B cell (primary cell): ENCODE data around the gene CORO2A. TPM values are rescaled to one million over a fixed set of nuclear protein-coding genes. Genes with fewer than 3 reads are reported as not detected.

ENCODE experiments used
- ATAC-seq: fragments of 200-7000 bp; cut with Tn5 transposase; one replicate; pipeline ENCODE4 v1.10.0; 2021; ENCODE audit warnings: low read depth, mild to moderate bottlenecking, moderate number of reproducible peaks, moderate library complexity
- CTCF ChIA-PET: fragments of 350-600 bp; sonication (Branson Sonifier 250); formaldehyde crosslinking; loops from one replicate; lab custom pipeline; 2021; ENCODE audit warnings: antibody characterized with exemption, inconsistent platforms; lab: Charles Lee
- POLR2A ChIA-PET: fragments of 350-600 bp; sonication (Branson Sonifier 250); formaldehyde crosslinking; loops from one replicate; lab custom pipeline; 2021; ENCODE audit warnings: antibody characterized with exemption; lab: Charles Lee
- DNase-seq: peaks from one replicate; pipeline ENCODE4 v3.0.0; 2013
- H2AFZ ChIP-seq: 2 replicates; pipeline ENCODE4 v1.6.1; 2012; ENCODE audit warnings: mild to moderate bottlenecking, low read depth, low read length; ENCODE audit not compliant: insufficient read depth, poor library complexity, severe bottlenecking
- H3K27ac ChIP-seq, 2 donors: 1 replicate in 1 of 2; 2 replicates in 1 of 2; pipeline ENCODE4 v1.5.1; 2012 to 2013; ENCODE audit warnings: low read length in 2 of 2, mild to moderate bottlenecking in 2 of 2, moderate library complexity in 1 of 2
- H3K27me3 ChIP-seq, 4 experiments: fragments of 200-600 bp in 1 of 4; sonication (generic) in 1 of 4; replicated peaks in 1 of 4; 1 replicate in 2 of 4; 2 replicates in 2 of 4; pipeline versions ENCODE4 v1.6.1 to v1.7.0; 2013 to 2016; ENCODE audit warnings: low read length in 3 of 4, mild to moderate bottlenecking in 2 of 4, mixed read lengths in 1 of 4, moderate library complexity in 1 of 4; ENCODE audit not compliant: insufficient read depth in 4 of 4, control insufficient read depth in 3 of 4; ENCODE audit errors: control extremely low read depth in 1 of 4
- H3K36me3 ChIP-seq, 2 experiments: replicated peaks in 1 of 2; 1 replicate in 1 of 2; 2 replicates in 1 of 2; pipeline versions ENCODE4 v1.6.1 to v1.7.1; 2013; ENCODE audit warnings: low read length in 1 of 2; ENCODE audit not compliant: insufficient read depth in 2 of 2, control insufficient read depth in 1 of 2; ENCODE audit errors: control extremely low read depth in 1 of 2, extremely low read depth in 1 of 2
- H3K4me1 ChIP-seq, 2 donors: fragments of 200-600 bp in 1 of 2; sonication (generic) in 1 of 2; 1 replicate in 1 of 2; 2 replicates in 1 of 2; pipeline versions ENCODE4 v1.5.1 to v1.6.1; 2013 to 2017; ENCODE audit warnings: low read length in 2 of 2; ENCODE audit not compliant: control insufficient read depth in 2 of 2, insufficient read depth in 2 of 2
- H3K4me2 ChIP-seq: replicated peaks from 2 replicates; pipeline ENCODE3; 2012; ENCODE audit warnings: mild to moderate bottlenecking, low read depth, low read length; ENCODE audit not compliant: poor library complexity, severe bottlenecking
- H3K4me3 ChIP-seq, 5 experiments: fragments of 200-600 bp in 1 of 5; sonication (generic) in 1 of 5; 1 replicate in 3 of 5; 2 replicates in 2 of 5; pipeline versions ENCODE4 v1.5.1 to v1.7.0; 2011 to 2016; ENCODE audit warnings: low read length in 4 of 5, mild to moderate bottlenecking in 4 of 5, low read depth in 2 of 5, control low read depth in 1 of 5, moderate library complexity in 1 of 5; ENCODE audit not compliant: insufficient read depth in 1 of 5; ENCODE audit errors: control extremely low read depth in 1 of 5, extremely low read depth in 1 of 5
- H3K79me2 ChIP-seq: fragments of 200-600 bp; sonication (generic); one replicate; pipeline ENCODE4 v1.6.0; 2016; ENCODE audit warnings: low read length; ENCODE audit not compliant: control insufficient read depth, insufficient read depth
- H3K9ac ChIP-seq: fragments of 200-600 bp; sonication (generic); 2 replicates; pipeline ENCODE4 v1.6.1; 2017; ENCODE audit warnings: mild to moderate bottlenecking, low read length, moderate library complexity
- H3K9me3 ChIP-seq, 3 donors: one replicate each; pipeline versions ENCODE4 v1.6.1 to v1.7.1; 2013; ENCODE audit warnings: low read length in 2 of 3; ENCODE audit not compliant: control insufficient read depth in 2 of 3, insufficient read depth in 1 of 3; ENCODE audit errors: control extremely low read depth in 1 of 3
- H4K20me1 ChIP-seq: 2 replicates; pipeline ENCODE4 v1.6.0; 2012; ENCODE audit warnings: mild to moderate bottlenecking, low read length; ENCODE audit not compliant: insufficient read depth, control insufficient read depth, poor library complexity, severe bottlenecking
- H3K27ac Mint-ChIP-seq: one replicate; pipeline ENCODE4 v1.8.0; 2021; ENCODE audit warnings: mixed read lengths
- H3K27me3 Mint-ChIP-seq: one replicate; pipeline ENCODE4 v1.8.0; 2021; ENCODE audit warnings: mixed read lengths
- H3K4me1 Mint-ChIP-seq: one replicate; pipeline ENCODE4 v1.8.0; 2021; ENCODE audit warnings: mixed read lengths
- H3K4me3 Mint-ChIP-seq: one replicate; pipeline ENCODE4 v1.8.0; 2021; ENCODE audit warnings: mixed read lengths
- H3K9me3 Mint-ChIP-seq: one replicate; pipeline ENCODE4 v1.8.0; 2022; ENCODE audit warnings: mixed read lengths; ENCODE audit not compliant: insufficient read depth
- EZH2 ChIP-seq: IDR thresholded peaks from 2 replicates; pipeline ENCODE4 v1.6.1; 2012; ENCODE audit warnings: borderline replicate concordance, low read depth, mild to moderate bottlenecking, moderate library complexity, low read length; ENCODE audit not compliant: insufficient read depth, poor library complexity, severe bottlenecking
- whole genome bisulfite sequencing: methylation state at CpG from one replicate; pipeline ENCODE4 v1.1.5; 2013; ENCODE audit warnings: missing lambda C conversion rate; ENCODE audit not compliant: insufficient coverage; 5-methylcytosine and 5-hydroxymethylcytosine counted together
- intact Hi-C: fragments of 100-400 bp; cut with micrococcal nuclease; formaldehyde crosslinking; loops from one replicate; pipeline ENCODE4 v1.10.0; 2022
- polyA plus RNA-seq: library from polyadenylated mRNA; depleted of rRNA; stranded (reverse); fragments of >200 nt; gene quantifications from 2 replicates; pipeline ENCODE4 v1.2.3, GENCODE V29; 2012
- total RNA-seq, 2 donors: library from RNA; stranded (reverse); fragments of 120-200 nt in 1 of 2; gene quantifications; 1 replicate in 1 of 2; 2 replicates in 1 of 2; pipeline versions ENCODE4 v1.2.3 to v1.2.4, GENCODE V29; 2013 to 2022
- TF ChIP-seq, protein P1 (sequence below): fragments of 200-600 bp; IDR thresholded peaks from one replicate; pipeline ENCODE4 v1.8.0; 2022; ENCODE audit warnings: antibody characterized with exemption, mild to moderate bottlenecking

The CORO2A gene
- total and polyA plus RNA-seq, 2 donors (not counting 1 experiment from before 2014, with no cell fraction given): 1.1 to 2.0 TPM

- Histone ChIP-seq H3K4me2 (no peak overlapping the region), H3K27me3 (no peaks in the 10 kb centered on the region), H3K36me3 (peaks cover 0 to 11% of the 10 kb centered on the region in 2 experiments), H2AFZ (no peak overlapping the region), H3K4me3 (no peak overlapping the region), H3K4me1 (no peaks in the 10 kb centered on the region), H3K79me2 (no peaks in the 10 kb centered on the region), H3K9me3 (no peaks in the 10 kb centered on the region), H3K27ac (no peak overlapping the region), H3K9ac (no peak overlapping the region), H4K20me1 (no peaks in the 10 kb centered on the region)
- Mint-ChIP-seq H3K9me3 (no peaks in the 10 kb centered on the region), H3K27me3 (no peaks in the 10 kb centered on the region), H3K4me1 (peaks cover 2% of the 10 kb centered on the region), H3K4me3 (no peak overlapping the region), H3K27ac (no peak overlapping the region)
- 97% methylated on average over 4 of the region's 7 CpGs for WGBS
- POLR2A ChIA-PET: no interaction called here
- CTCF ChIA-PET: no interaction called here
- no peak for TF ChIP-seq EZH2
- TF ChIP-seq, protein P1, sequence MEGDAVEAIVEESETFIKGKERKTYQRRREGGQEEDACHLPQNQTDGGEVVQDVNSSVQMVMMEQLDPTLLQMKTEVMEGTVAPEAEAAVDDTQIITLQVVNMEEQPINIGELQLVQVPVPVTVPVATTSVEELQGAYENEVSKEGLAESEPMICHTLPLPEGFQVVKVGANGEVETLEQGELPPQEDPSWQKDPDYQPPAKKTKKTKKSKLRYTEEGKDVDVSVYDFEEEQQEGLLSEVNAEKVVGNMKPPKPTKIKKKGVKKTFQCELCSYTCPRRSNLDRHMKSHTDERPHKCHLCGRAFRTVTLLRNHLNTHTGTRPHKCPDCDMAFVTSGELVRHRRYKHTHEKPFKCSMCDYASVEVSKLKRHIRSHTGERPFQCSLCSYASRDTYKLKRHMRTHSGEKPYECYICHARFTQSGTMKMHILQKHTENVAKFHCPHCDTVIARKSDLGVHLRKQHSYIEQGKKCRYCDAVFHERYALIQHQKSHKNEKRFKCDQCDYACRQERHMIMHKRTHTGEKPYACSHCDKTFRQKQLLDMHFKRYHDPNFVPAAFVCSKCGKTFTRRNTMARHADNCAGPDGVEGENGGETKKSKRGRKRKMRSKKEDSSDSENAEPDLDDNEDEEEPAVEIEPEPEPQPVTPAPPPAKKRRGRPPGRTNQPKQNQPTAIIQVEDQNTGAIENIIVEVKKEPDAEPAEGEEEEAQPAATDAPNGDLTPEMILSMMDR: no peak
- DNase-seq: no peak
- ATAC-seq: no peak
- intact Hi-C loops: no loop called here
These were observed 35.4 kb upstream of the CORO2A start for GRCh38 chr9:98227883-98228282.

DNA sequence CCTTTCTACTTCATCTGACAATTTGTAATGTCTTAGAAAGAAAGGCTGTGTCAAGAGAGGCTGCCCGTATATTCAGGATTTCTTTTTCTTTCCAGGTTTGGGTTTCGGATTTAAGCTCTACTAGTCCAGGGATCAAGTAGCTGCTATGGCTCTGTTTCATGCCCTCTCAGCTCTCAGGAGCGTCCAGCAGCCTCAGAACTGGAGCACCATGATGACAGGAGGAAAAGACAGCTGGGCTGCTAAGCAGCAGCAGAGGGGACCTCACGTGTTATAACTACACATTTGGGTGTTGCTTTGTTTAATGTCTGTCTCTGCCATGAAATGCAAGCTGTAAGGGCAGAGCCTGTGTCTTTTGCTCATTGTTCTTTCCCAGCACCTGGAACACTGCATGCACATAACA is 34.5 kb upstream of the CORO2A start:
- Mint-ChIP-seq H3K4me3 (no peak overlapping the region), H3K4me1 (peaks cover 2% of the 10 kb centered on the region), H3K27me3 (no peaks in the 10 kb centered on the region), H3K9me3 (no peaks in the 10 kb centered on the region), H3K27ac (no peak overlapping the region)
- CTCF ChIA-PET: no interaction called here
- ATAC-seq: no peak
- intact Hi-C loops: no loop called here
- no peaks in the 10 kb centered on the region for H4K20me1 ChIP-seq
- H3K27me3 ChIP-seq: no peaks in the 10 kb centered on the region
- POLR2A ChIA-PET: no interaction called here
- WGBS: 96% methylated on average over 4 of the region's 4 CpGs
- no peaks in the 10 kb centered on the region for H3K79me2 ChIP-seq
- no peak overlapping the region for H3K4me2 ChIP-seq
- H3K27ac ChIP-seq: no peak overlapping the region
- H3K36me3 ChIP-seq: peaks cover 0 to 9% of the 10 kb centered on the region in 2 experiments
- H3K4me1 ChIP-seq: no peaks in the 10 kb centered on the region
- H3K9me3 ChIP-seq: no peaks in the 10 kb centered on the region
- no peak for TF ChIP-seq EZH2
- TF ChIP-seq, protein P1: no peak
- no peak overlapping the region for H3K9ac ChIP-seq
- H2AFZ ChIP-seq: no peak overlapping the region
- DNase-seq: no peak
- H3K4me3 ChIP-seq: no peak overlapping the region
